HT1080 (cell line): ENCODE data around the gene FBXL4. TPM values are rescaled to one million over a fixed set of nuclear protein-coding genes. Genes with fewer than 3 reads are reported as not detected.

ENCODE experiments used
- DNase-seq: peaks from one replicate; pipeline ENCODE4 v3.0.0-alpha.2; 2015; ENCODE audit warnings: low read depth
- polyA plus RNA-seq, 2 experiments: library from polyadenylated mRNA; depleted of rRNA; stranded (reverse); fragments of >200 nt; gene quantifications; 2 replicates each; pipeline ENCODE4 v1.2.3, GENCODE V29; 2015
- total RNA-seq: library from RNA; depleted of rRNA; stranded (reverse); fragments of >200 nt; shearing (Covaris generic); gene quantifications from 2 replicates; pipeline ENCODE4 v1.2.3, GENCODE V29; 2014; rRNA removed

Gene FBXL4
- total RNA-seq = 10.7 and 15.7 TPM in 2 replicates
- polyA plus RNA-seq (2015; cell fraction: cytosol; rRNA removed) = 16.9 and 21.4 TPM in 2 replicates
- polyA plus RNA-seq (2015; cell fraction: nucleus; rRNA removed) = 19.8 and 21.5 TPM in 2 replicates

DNA sequence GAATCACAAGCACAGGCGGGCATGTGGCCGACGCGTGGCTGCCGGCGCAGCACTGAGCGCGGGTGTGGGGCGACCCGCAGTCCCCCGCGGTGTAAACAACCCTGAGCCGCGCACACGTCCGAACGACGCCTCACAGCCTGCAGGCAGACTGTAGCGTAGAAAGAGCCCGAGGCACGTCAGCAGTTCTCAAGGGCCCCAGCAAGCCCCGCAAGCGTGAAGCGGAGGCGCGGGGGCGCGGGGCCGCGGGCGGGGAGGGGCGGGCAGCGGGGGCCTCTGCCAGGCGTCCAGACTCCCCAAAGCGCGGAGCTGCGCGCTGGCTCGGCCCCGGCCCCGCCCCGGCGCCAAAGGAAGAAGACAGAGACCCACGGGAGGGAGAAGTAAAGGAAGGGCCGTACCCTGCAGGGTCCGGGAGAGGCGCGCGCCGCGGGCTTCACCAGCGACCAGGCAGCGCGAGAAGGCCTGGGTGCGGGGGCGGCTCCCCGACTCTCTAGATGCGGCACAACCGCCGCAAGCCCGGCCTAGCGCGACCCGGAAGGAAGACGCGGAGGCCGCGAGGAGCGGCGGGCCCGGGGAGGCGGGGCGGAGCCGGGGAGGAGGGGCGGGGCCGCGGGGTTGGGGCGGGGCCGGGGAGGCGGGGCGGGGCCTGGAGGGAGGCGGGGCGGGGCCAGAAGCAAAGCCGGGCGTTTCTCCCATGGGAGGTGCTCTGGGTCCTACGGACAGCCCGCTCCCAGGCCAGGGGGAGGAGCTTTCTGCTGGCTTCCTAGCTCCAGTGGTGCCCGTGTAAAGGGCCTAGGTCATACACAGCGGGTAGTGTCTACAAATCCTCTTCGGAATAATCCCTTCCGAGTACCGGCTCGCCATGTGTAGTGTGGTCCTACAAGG, at the start of gene FBXL4:
FBXL4 (minus strand) TSS at position 536 of the 882 bp plus-strand sequence. CDS start 20,958 bp downstream, outside the sequence.
- peak; percentile 68 for DNase-seq

DNA sequence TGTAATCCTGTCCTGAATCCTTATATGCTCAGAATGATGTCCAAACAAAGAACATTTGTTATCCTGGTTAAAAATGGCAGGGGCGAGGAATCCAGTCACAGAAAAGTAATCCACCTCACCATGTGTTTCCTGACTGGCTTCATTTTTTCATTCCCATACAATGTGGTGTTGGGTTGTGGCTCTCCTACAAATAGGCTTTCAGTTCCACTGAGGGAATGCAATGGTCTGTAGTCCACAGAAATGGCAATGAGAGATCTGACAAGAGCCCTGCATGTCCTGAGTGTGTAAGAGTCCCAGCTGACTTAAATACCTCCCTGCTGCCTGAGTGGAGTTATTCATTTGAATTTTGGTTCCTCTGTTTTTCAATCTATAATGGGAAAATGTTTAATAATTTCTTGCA, 47.4 kb upstream of the FBXL4 start:
- DNase-seq = no peak

GRCh38 chr6:98992535-98992934, 44.8 kb upstream of the FBXL4 start:
- DNase-seq = no peak

DNA sequence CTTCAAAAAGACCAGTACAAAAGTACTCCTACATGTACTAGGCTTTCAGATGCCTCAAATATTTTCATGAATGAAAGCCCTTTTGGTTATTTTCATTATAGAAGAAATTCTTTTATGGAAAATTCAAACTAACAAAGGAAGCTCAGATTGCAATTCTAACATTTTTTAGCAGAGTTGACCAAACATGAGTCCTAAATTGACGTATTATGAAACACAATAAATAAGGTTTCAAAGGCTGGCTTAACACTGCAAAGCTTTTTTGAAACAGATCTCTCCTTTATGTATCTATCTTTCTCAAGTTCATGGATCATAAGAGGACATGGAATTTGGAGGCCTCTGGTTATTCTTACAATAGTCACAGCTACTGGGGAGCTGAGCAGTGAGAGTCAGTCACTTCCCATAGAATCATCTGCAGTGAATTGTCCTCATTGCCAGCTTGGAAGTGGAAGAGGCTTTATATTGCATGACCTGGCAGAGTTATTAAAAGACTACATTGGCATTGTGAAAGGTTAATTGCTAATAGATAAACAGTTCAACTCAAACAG, 38.4 kb upstream of the FBXL4 start:
- no peak for DNase-seq

DNA sequence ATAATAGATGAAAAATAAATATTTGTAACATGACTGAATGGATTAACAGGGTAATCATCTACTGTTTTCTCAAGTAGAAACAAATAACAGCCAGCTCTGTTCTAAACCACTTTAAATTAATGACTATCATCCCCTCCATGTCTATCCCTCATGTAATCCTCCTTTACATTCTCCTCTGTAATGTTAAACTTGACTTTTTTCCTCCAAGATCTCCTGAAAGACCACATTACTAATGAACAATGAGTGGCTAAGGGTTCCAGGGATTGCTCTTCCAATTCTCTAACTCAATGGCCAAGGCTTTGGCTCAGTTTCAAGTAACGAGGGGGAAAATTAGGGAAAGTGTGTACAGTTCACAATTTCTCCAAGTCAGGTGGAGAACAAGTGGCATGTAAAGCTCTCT, 37.6 kb upstream of the FBXL4 start:
- DNase-seq = no peak

GRCh38 chr6:98984121-98984520, 36.4 kb upstream of the FBXL4 start:
- DNase-seq = no peak

- no peak for DNase-seq
These were observed 33.7 kb upstream of the FBXL4 start for GRCh38 chr6:98981473-98981872.

- DNase-seq = peak; percentile 13
These were observed 33.1 kb upstream of the FBXL4 start for GRCh38 chr6:98980819-98981218.

DNA sequence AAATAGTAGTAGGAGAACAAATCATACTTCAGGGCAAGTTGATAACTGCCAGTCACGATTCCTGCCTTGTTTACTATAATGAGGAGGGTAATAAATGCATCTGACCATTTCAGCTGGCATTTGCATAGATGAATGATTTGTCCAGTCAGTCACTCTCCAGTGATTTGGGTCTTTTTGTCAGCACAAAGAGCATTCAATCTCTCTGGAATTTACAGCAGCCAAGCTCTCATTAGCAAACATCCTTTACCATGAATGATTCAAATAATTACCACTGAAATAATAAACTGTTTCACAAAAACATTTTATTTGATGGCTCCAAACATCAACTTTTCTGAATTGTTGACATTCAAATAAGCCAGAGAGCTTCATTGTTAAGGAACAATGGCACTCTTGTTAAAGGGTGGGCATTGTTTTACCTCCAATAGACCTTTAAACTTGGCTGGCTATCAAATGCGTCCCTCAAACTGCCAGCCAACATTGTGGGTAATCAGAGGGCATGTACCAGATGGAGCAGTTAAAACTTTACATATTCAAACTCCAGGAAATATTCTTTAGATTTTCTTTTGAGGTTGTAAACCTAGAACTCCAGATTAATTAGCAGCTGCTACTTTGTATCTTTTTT, 30.0 kb upstream of the FBXL4 start:
- peak; percentile 42 for DNase-seq

- no peak for DNase-seq
These were observed 29.1 kb upstream of the FBXL4 start for GRCh38 chr6:98976674-98977385.

DNA sequence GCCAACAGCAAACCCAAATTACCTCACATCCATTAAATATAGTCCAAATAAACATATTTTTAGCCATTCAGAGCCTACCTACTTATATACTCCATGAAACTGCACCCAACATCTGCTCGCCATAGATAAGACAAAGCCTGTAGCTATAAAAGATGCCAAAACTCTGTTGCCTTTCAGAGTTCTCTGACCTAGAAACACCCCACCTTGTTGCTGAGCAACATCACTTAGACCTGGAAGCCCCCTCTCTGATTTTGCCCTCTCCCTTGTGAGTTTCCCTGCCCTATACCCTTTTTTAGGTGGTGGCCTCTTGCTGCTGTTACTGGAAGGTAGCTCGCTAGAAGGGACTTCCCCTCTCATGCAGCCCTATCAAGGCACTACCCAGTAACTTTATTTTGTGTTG, 27.7 kb upstream of the FBXL4 start:
- no peak for DNase-seq

- DNase-seq = no peak
These were observed 26.6 kb upstream of the FBXL4 start for GRCh38 chr6:98974309-98974708.

DNA sequence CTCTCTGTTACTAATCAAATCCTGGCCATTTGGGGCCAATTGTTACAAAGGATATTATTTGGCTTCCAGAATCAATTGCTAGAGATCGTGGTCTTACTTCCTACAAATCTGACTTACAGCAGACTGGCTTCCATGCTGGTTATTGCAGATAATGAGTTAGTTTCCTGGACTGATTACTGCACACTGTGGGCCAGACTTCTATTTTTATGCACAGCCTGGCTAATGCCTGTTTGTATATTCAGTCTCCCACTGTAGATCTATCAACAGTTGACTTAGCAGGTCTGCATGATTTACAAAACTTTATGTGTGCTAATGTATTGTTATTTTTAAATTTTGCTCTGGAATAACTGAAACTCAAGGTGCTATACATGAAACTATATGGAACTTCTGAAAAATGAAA, 25.8 kb upstream of the FBXL4 start:
- no peak for DNase-seq

GRCh38 chr6:98971303-98971702, 23.6 kb upstream of the FBXL4 start:
- DNase-seq = no peak

- no peak for DNase-seq
These were observed 22.7 kb upstream of the FBXL4 start for GRCh38 chr6:98970469-98970868.

- DNase-seq = no peak
These were observed 19.9 kb upstream of the FBXL4 start for GRCh38 chr6:98967616-98968015.

GRCh38 chr6:98959631-98960030, 11.9 kb upstream of the FBXL4 start:
- DNase-seq = no peak

DNA sequence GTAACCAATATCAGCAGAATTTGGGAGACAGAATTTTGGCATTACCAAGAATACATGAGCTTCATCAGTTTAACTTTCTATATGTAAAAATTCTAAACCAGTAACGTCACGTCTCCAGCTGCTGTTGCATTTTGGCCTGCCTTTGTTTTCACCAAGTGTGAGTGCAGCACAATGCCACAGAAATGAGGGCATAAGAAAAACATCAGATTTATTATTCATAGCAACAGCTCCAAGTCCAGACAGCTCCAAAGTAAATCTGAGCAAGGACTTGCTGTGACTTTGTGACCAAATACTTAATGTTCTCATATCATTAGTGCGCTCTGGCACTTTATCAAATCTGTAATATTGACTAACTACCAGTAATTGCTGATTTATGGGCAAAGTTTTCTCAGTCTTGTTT, 11.0 kb upstream of the FBXL4 start:
- no peak for DNase-seq

DNA sequence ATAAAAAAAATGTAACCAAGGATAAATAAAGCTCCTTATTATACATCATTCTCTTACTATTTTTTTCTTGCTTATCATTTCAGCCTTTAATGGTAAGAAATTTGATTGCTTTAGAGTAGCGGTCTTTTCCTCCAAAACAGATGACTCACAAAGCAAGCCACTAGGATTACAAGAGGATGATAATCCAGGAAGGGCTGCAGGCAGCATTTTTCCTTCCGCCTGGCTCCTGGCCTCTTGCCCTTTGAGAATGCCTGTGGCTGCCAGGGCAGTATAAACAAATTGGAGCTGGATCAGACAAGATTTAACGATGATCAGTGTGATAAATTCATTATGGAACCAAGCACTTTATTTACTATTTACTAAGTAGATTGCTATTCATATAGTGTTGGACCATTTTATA, 9.7 kb upstream of the FBXL4 start:
- DNase-seq = peak; percentile 91

DNA sequence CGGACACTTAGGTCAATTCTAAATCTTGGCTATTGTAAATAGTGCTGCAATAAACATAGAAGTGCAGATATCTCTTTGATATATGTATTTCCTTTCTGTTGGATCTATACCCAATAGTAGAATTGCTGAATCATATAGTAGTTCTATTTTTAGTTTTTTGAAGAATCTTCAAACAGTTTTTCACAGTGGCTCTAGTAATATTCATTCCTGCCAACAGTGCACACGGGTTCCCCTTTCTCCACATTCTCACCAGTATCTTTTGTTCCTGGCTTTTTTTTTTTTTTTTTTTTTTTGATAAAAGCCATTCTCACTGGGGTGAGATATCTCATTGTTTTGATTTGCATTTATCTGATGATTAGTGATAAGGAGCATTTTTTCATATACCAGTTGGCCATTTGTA, 1.8 kb upstream of the FBXL4 start:
- DNase-seq = no peak

DNA sequence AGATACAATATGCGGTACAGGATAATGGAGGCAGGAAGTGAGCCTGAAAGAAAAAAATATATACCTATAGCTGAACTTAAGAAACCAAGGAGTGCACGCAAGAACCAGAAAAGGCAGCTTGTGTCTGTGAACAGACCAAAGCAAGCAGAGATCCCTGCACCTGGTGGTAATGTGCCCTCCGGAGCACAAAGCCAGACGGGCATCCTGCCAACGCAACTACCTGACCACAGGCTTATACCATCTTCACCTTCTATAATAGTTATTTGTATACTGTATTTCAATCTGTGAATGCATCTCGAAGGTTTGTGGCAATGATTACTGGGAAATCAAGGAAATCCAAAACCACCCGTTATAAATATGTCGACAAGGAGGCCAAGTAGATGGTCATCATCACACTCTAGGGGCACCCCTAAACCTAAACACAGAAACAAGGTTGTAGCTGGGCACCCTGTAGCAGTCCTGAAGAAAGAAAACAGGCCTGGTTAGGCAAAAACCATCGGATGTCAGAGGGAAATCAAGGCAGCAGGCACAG, 801 bp downstream of the FBXL4 start:
- peak; percentile 31 for DNase-seq
